Lower leg skin (tissue), 3 donors: ENCODE measurements around the gene PSAPL1.

Experiments
- POLR2A ChIP-seq, 2 donors: fragments of 450-650 bp; IDR thresholded peaks; one replicate each; pipeline ENCODE4 v1.6.1; 2016 to 2017; ENCODE audit warnings: antibody characterized with exemption in 2 of 2, mild to moderate bottlenecking in 1 of 2, moderate library complexity in 1 of 2
- TF ChIP-seq, protein P1 (sequence below), 3 donors: fragments of 450-650 bp; IDR thresholded peaks; one replicate each; pipeline ENCODE4 v1.5.1; 2016; ENCODE audit warnings: antibody characterized with exemption in 3 of 3, mild to moderate bottlenecking in 3 of 3, moderate library complexity in 2 of 3

DNA sequence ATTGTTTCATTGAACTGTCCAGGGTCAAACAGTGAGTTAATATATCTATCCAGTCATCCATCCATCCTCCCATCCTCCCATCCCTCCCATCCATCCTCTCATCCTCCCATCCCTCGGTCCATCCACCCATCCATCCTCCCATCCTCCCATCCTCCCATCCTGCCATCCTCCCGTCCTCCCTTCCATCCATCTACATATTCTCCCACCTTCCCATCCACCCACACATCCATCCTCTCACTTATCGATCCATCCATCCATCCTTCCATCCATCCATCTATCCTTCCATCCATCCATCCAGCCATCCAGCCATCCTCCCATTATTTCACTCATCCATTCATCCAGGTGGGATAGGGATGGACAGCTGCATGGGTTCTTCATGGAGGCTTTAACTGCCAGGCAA is 35.4 kb upstream of the PSAPL1 start:
- TF ChIP-seq, protein P1, sequence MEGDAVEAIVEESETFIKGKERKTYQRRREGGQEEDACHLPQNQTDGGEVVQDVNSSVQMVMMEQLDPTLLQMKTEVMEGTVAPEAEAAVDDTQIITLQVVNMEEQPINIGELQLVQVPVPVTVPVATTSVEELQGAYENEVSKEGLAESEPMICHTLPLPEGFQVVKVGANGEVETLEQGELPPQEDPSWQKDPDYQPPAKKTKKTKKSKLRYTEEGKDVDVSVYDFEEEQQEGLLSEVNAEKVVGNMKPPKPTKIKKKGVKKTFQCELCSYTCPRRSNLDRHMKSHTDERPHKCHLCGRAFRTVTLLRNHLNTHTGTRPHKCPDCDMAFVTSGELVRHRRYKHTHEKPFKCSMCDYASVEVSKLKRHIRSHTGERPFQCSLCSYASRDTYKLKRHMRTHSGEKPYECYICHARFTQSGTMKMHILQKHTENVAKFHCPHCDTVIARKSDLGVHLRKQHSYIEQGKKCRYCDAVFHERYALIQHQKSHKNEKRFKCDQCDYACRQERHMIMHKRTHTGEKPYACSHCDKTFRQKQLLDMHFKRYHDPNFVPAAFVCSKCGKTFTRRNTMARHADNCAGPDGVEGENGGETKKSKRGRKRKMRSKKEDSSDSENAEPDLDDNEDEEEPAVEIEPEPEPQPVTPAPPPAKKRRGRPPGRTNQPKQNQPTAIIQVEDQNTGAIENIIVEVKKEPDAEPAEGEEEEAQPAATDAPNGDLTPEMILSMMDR (IDR thresholded peaks at IDR 0.05), result no peak
- no peak for TF ChIP-seq POLR2A (IDR thresholded peaks at IDR 0.05)
